HepG2 (cell line): ENCODE data around the gene ARMH1. TPM values are rescaled to one million over a fixed set of nuclear protein-coding genes. Genes with fewer than 3 reads are reported as not detected.

ENCODE experiments used
- ATAC-seq: fragments of 200-7000 bp; cut with Tn5 transposase; 3 replicates; pipeline ENCODE4 v1.9.1; 2020; ENCODE audit warnings: mild to moderate bottlenecking, moderate library complexity
- BruUV-seq: library from RNA; stranded (reverse); fragments of 400-500 nt; replicated peaks from 2 replicates; lab custom pipeline; 2021; lab: Mats Ljungman, UMichigan
- CTCF ChIA-PET: fragments of 300-600 bp; formaldehyde crosslinking; extraction: SDS; loops from one replicate; lab custom pipeline; 2021; ENCODE audit warnings: low total read pairs, inconsistent platforms, low intra/inter-chr PET ratio; lab: Yijun Ruan, JAX
- POLR2A ChIA-PET: fragments of 350-600 bp; sonication (Branson Sonifier 250); formaldehyde crosslinking; loops from one replicate; lab custom pipeline; 2020; ENCODE audit warnings: antibody characterized with exemption, inconsistent platforms; lab: Yijun Ruan, JAX
- DNase-seq: peaks from one replicate; pipeline ENCODE4 v3.0.0-alpha.2; 2015; ENCODE audit warnings: low spot score
- FAIRE-seq: peaks from 3 replicates; lab custom pipeline; 2011; peaks lifted over from hg19 to GRCh38; lab: Jason Lieb, UNC
- H2AFZ ChIP-seq: one replicate; pipeline ENCODE4 v1.6.1; 2011; ENCODE audit warnings: low read length, inconsistent platforms
- H3K27ac ChIP-seq: fragments of 300-600 bp; 3 replicates; pipeline ENCODE4 v1.8.0; 2011; ENCODE audit warnings: mixed run types, mild to moderate bottlenecking, mixed read lengths, low read length, inconsistent platforms; ENCODE audit not compliant: insufficient read depth; ENCODE audit errors: extremely low read length
- H3K27me3 ChIP-seq, 2 experiments: fragments of 200-600 bp in 1 of 2; 2 replicates in 1 of 2; 3 replicates in 1 of 2; pipeline versions ENCODE4 v1.6.0 to v1.8.0; 2011; ENCODE audit warnings: low read length in 2 of 2, mild to moderate bottlenecking in 2 of 2, moderate library complexity in 2 of 2, inconsistent platforms in 1 of 2; ENCODE audit not compliant: insufficient read depth in 2 of 2, control insufficient read depth in 1 of 2
- H3K36me3 ChIP-seq, 2 experiments: fragments of 200-600 bp in 1 of 2; replicated peaks in 1 of 2; 2 replicates in 1 of 2; 3 replicates in 1 of 2; pipeline versions ENCODE4 v1.5.1 to v1.8.0; 2011; ENCODE audit warnings: low read length in 2 of 2, inconsistent platforms in 1 of 2; ENCODE audit not compliant: insufficient read depth in 2 of 2, control insufficient read depth in 1 of 2
- H3K4me1 ChIP-seq: 2 replicates; pipeline ENCODE4 v1.5.1; 2012; ENCODE audit warnings: low read length, inconsistent platforms; ENCODE audit not compliant: insufficient read depth
- H3K4me2 ChIP-seq: 2 replicates; pipeline ENCODE4 v1.6.0; 2011; ENCODE audit warnings: low read depth, low read length, inconsistent platforms
- H3K4me3 ChIP-seq, 3 experiments: fragments of 200-600 bp in 1 of 3; sonication (generic), shearing (Covaris generic) in 1 of 3; replicated peaks in 1 of 3; 2 replicates each; pipeline ENCODE4 v1.5.1; 2011 to 2016; ENCODE audit warnings: low read length in 3 of 3, inconsistent platforms in 2 of 3, low read depth in 2 of 3, mild to moderate bottlenecking in 2 of 3, control low read depth in 1 of 3, mixed read lengths in 1 of 3; ENCODE audit not compliant: insufficient read depth in 1 of 3
- H3K79me2 ChIP-seq: one replicate; pipeline ENCODE4 v1.6.1; 2011; ENCODE audit warnings: low read length, inconsistent platforms; ENCODE audit not compliant: insufficient read depth
- H3K9ac ChIP-seq: 2 replicates; pipeline ENCODE4 v1.6.0; 2011; ENCODE audit warnings: mild to moderate bottlenecking, low read depth, low read length, inconsistent platforms; ENCODE audit not compliant: insufficient read depth
- H3K9me3 ChIP-seq: 2 replicates; pipeline ENCODE4 v1.5.1; 2012; ENCODE audit warnings: mild to moderate bottlenecking, low read length
- H4K20me1 ChIP-seq: 2 replicates; pipeline ENCODE4 v1.6.0; 2011; ENCODE audit warnings: inconsistent platforms, mild to moderate bottlenecking, low read length, moderate library complexity; ENCODE audit not compliant: insufficient read depth
- FOXO1 ChIP-seq: sonication (generic); formaldehyde crosslinking; IDR thresholded peaks from 2 replicates; pipeline ENCODE4 v1.4.0; 2020; ENCODE audit warnings: missing genetic modification reagents
- KDM6A ChIP-seq: IDR thresholded peaks from 2 replicates; pipeline ENCODE4 v1.6.1; 2016; ENCODE audit warnings: low read depth
- MED13 ChIP-seq: sonication (generic); formaldehyde crosslinking; IDR thresholded peaks from 2 replicates; pipeline ENCODE4 v1.5.0; 2020; ENCODE audit warnings: missing genetic modification reagents
- RAD51 ChIP-seq: fragments of 450-650 bp; IDR thresholded peaks from 2 replicates; pipeline ENCODE4 v1.6.1; 2016; ENCODE audit warnings: borderline replicate concordance
- SMYD3 ChIP-seq: sonication (generic); formaldehyde crosslinking; IDR thresholded peaks from 2 replicates; pipeline ENCODE4 v1.8.1; 2023; ENCODE audit warnings: mild to moderate bottlenecking, missing genetic modification reagents
- TEF ChIP-seq: sonication (generic); formaldehyde crosslinking; IDR thresholded peaks from 2 replicates; pipeline ENCODE4 v1.5.0; 2020; ENCODE audit warnings: missing genetic modification reagents
- TFDP1 ChIP-seq: IDR thresholded peaks from 2 replicates; pipeline ENCODE4 v1.6.1; 2016; ENCODE audit warnings: missing compliant biosample characterization, missing genetic modification reagents, borderline replicate concordance
- TFDP2 ChIP-seq: sonication (generic); formaldehyde crosslinking; IDR thresholded peaks from 2 replicates; pipeline ENCODE4 v1.4.0; 2020; ENCODE audit warnings: missing genetic modification reagents
- ZBTB7B ChIP-seq: sonication (generic); formaldehyde crosslinking; IDR thresholded peaks from 2 replicates; pipeline ENCODE4 v1.4.0; 2020; ENCODE audit warnings: missing genetic modification reagents
- ZFAT ChIP-seq: sonication (generic); formaldehyde crosslinking; conservative IDR thresholded peaks from 2 replicates; pipeline ENCODE4 v1.8.1; 2023; ENCODE audit warnings: missing genetic modification reagents, inconsistent platforms
- ZKSCAN8 ChIP-seq: IDR thresholded peaks from 2 replicates; pipeline ENCODE4 v1.6.1; 2016; ENCODE audit warnings: borderline replicate concordance, missing genetic modification reagents, missing compliant biosample characterization
- ZNF124 ChIP-seq: sonication (generic); formaldehyde crosslinking; IDR thresholded peaks from 2 replicates; pipeline ENCODE4 v1.4.0; 2020; ENCODE audit warnings: missing genetic modification reagents
- ZNF260 ChIP-seq: sonication (generic); formaldehyde crosslinking; IDR thresholded peaks from 2 replicates; pipeline ENCODE4 v1.4.0; 2020; ENCODE audit warnings: missing genetic modification reagents, low read depth, mild to moderate bottlenecking, borderline replicate concordance
- ZNF605 ChIP-seq: sonication (generic); formaldehyde crosslinking; IDR thresholded peaks from 2 replicates; pipeline ENCODE4 v1.8.0; 2022; ENCODE audit warnings: mild to moderate bottlenecking, missing genetic modification reagents
- ZNF737 ChIP-seq: sonication (generic); formaldehyde crosslinking; IDR thresholded peaks from 2 replicates; pipeline ENCODE4 v1.5.0; 2020; ENCODE audit warnings: missing genetic modification reagents, mild to moderate bottlenecking, borderline replicate concordance
- WGBS: methylation state at CpG from one replicate; pipeline ENCODE4 v1.1.6; 2017; ENCODE audit warnings: low lambda C conversion rate; 5-methylcytosine and 5-hydroxymethylcytosine counted together
- in situ Hi-C: cut with HindIII; loops from 2 replicates; pipeline ENCODE4 v1.10.0; 2017; ENCODE audit warnings: low pct_unique_long_range_greater_than_20kb; ENCODE audit not compliant: extremely low pct_ligation_motif_present
- intact Hi-C: fragments of 100-400 bp; cut with micrococcal nuclease; formaldehyde crosslinking; loops from one replicate; pipeline ENCODE4 v1.10.0; 2022; ENCODE audit not compliant: unreplicated experiment
- polyA plus RNA-seq, 8 experiments: library from polyadenylated mRNA; depleted of rRNA in 3 of 8; stranded (reverse) in 7 of 8; unstranded in 1 of 8; fragments of >200 nt; fragmentation: Illumina TruSeq in 4 of 8; extraction: Trizol in 4 of 8; gene quantifications; 2 replicates each; pipeline versions ENCODE4 v1.2.1 to v1.2.3, GENCODE V29; 2011 to 2016; ENCODE audit warnings: low read depth in 4 of 8, missing spikeins in 1 of 8, mixed read lengths in 1 of 8; ENCODE audit not compliant: insufficient read depth in 1 of 8
- total RNA-seq, 5 experiments: library from RNA; depleted of rRNA; stranded (reverse); fragments of >200 nt; fragmentation: Illumina TruSeq; extraction: Trizol; gene quantifications; 2 replicates each; pipeline ENCODE4 v1.2.3, GENCODE V29; 2016; ENCODE audit warnings: low read depth in 1 of 5

Gene ARMH1
- total and polyA plus RNA-seq, 2 of the 13 experiments (the other 11 are each of a cell fraction or from before 2014, with no cell fraction given), result 0.69 TPM; not detected in 1

- Histone ChIP-seq H4K20me1 (no peaks in the 10 kb centered on the region), H3K9me3 (no peaks in the 10 kb centered on the region), H3K79me2 (no peaks in the 10 kb centered on the region), H3K4me3 (no peak overlapping the region), H3K27me3 (no peaks in the 10 kb centered on the region), H2AFZ (no peak overlapping the region), H3K27ac (no peak overlapping the region), H3K36me3 (peaks cover 57 to 93% of the 10 kb centered on the region in 2 experiments), H3K9ac (no peak overlapping the region), H3K4me1 (no peaks in the 10 kb centered on the region), H3K4me2 (no peak overlapping the region)
- WGBS, result 95% methylated on average over 8 of the region's 12 CpGs
- in situ Hi-C loops, result no loop called here
- TF ChIP-seq RAD51, result no peak
- no peak for TF ChIP-seq FOXO1 (CRISPR knock-in tag)
- no peak for TF ChIP-seq TFDP1
- no peak for TF ChIP-seq ZNF260 (CRISPR knock-in tag)
- TF ChIP-seq MED13 (CRISPR knock-in tag), result no peak
- no peak for TF ChIP-seq ZNF737 (CRISPR knock-in tag)
- TF ChIP-seq ZKSCAN8 (CRISPR knock-in tag), result no peak
- no peak for TF ChIP-seq KDM6A (CRISPR knock-in tag)
- TF ChIP-seq TFDP2 (CRISPR knock-in tag), result no peak
- TF ChIP-seq ZNF124 (CRISPR knock-in tag), result no peak
- no peak for TF ChIP-seq TEF (CRISPR knock-in tag)
- no peak for TF ChIP-seq ZBTB7B (CRISPR knock-in tag)
- no peak for TF ChIP-seq ZFAT (CRISPR knock-in tag)
- TF ChIP-seq SMYD3 (CRISPR knock-in tag), result no peak
- TF ChIP-seq ZNF605, result no peak
- CTCF ChIA-PET, result no interaction called here
- no peak for ATAC-seq
- FAIRE-seq, result no peak
- DNase-seq, result no peak
- no TSS peak for BruUV-seq
- intact Hi-C loops, result no loop called here
- POLR2A ChIA-PET, result interaction anchor here (1.4 to 2.2 kb wide), 3 partner anchors 10 to 33 kb away, joined by 5 to 14 read pairs (median 5); partner anchors contain the start of genes ARMH1 and TMEM53
These were observed 33.1 kb upstream of the ARMH1 start for GRCh38 chr1:44641126-44642102.
